Right forelimb (tissue), 1 donor: Measurements from ENCODE around the gene RAB20.
A peak's percentile ranks its signal among the peaks of the same experiment; 100 is the strongest.
"Not testable (repeated sequence)": the region's sequence is repeated elsewhere in the genome, so short reads cannot be mapped to it uniquely, and the experiment has no call there.

Experiments
- DNase-seq: peaks from one replicate; pipeline ENCODE4 v3.0.0-alpha.2; 2018

RAB20 gene

GRCh38 chr13:110575322-110576069 is 14.0 kb upstream of the RAB20 start:
- DNase-seq: no peak

GRCh38 chr13:110574161-110574560 is 12.6 kb upstream of the RAB20 start:
- no peak for DNase-seq

GRCh38 chr13:110572778-110573118 is 11.2 kb upstream of the RAB20 start:
- no peak for DNase-seq

GRCh38 chr13:110571896-110572777 is 10.6 kb upstream of the RAB20 start:
- no peak for DNase-seq

GRCh38 chr13:110570886-110571285 is 9.4 kb upstream of the RAB20 start:
- DNase-seq: no peak

- not testable (repeated sequence) for DNase-seq
These were observed 8.4 kb upstream of the RAB20 start for GRCh38 chr13:110569962-110570361.

GRCh38 chr13:110568612-110569011 is 7.1 kb upstream of the RAB20 start:
- DNase-seq: no peak

- no peak for DNase-seq
These were observed 4.6 kb upstream of the RAB20 start for GRCh38 chr13:110566171-110566570.

GRCh38 chr13:110565296-110565695 is 3.8 kb upstream of the RAB20 start:
- DNase-seq: no peak

- no peak for DNase-seq
These were observed 3.0 kb upstream of the RAB20 start for GRCh38 chr13:110564472-110564985.

GRCh38 chr13:110563463-110563774 is 1.9 kb upstream of the RAB20 start:
- DNase-seq: no peak

GRCh38 chr13:110562696-110563462 is 1.4 kb upstream of the RAB20 start:
- no peak for DNase-seq

GRCh38 chr13:110562036-110562597 is 595 bp upstream of the RAB20 start:
- DNase-seq: no peak

- DNase-seq: peak; percentile 52
These were observed 750 bp downstream of the RAB20 start for GRCh38 chr13:110560601-110561343.

GRCh38 chr13:110559986-110560385 is 1.5 kb downstream of the RAB20 start:
- no peak for DNase-seq

GRCh38 chr13:110559429-110559943 is 2.0 kb downstream of the RAB20 start:
- no peak for DNase-seq

GRCh38 chr13:110557610-110558305 is 3.8 kb downstream of the RAB20 start:
- no peak for DNase-seq

GRCh38 chr13:110557082-110557481 is 4.4 kb downstream of the RAB20 start:
- no peak for DNase-seq

- DNase-seq: no peak
These were observed 5.3 kb downstream of the RAB20 start for GRCh38 chr13:110556224-110556606.

GRCh38 chr13:110555601-110556223 is 5.8 kb downstream of the RAB20 start:
- DNase-seq: no peak

- DNase-seq: no peak
These were observed 6.6 kb downstream of the RAB20 start for GRCh38 chr13:110554946-110555345.
